ENCODE measurements around the gene RANBP17. TPM values are rescaled to one million over a fixed set of nuclear protein-coding genes. Genes with fewer than 3 reads are reported as not detected.
"Not testable (repeated sequence)": the region's sequence is repeated elsewhere in the genome, so short reads cannot be mapped to it uniquely, and the experiment has no call there.

RANBP17 gene
- total and polyA plus RNA-seq, 5 donors: 0.72 to 7.1 (median 5.7) TPM

DNA sequence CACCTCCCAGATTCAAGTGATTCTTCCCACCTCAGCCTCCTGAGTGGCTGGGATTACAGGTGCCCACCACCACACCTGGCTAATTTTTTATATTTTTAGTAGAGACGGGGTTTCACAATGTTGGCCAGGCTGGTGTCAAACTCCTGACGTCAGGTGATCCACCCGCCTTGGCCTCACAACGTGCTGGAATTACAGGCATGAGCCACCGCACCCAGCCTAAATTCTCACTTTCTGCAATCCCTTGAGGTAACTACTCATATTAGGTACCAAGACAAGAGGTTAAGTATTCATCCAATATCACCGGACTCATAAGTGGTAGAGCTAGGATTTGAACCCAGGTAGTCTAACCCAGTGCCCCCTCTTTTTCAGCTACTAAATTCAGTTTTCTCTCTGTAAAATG is 436.1 kb downstream of the RANBP17 start:
- H3K4me1 ChIP-seq (ENCODE audit: control insufficient read depth, insufficient read depth, low read length); H3K4me3 ChIP-seq (ENCODE audit: low read length); H3K9me3 ChIP-seq (ENCODE audit: control insufficient read depth, low read length); H3K27ac ChIP-seq (ENCODE audit: low read length); DNase-seq; intact Hi-C loops (cut with DNase I); ATAC-seq; H3K27me3 ChIP-seq (ENCODE audit: control insufficient read depth, insufficient read depth): not testable (repeated sequence)
- 97% methylated on average over 6 of the region's 6 CpGs for WGBS

DNA sequence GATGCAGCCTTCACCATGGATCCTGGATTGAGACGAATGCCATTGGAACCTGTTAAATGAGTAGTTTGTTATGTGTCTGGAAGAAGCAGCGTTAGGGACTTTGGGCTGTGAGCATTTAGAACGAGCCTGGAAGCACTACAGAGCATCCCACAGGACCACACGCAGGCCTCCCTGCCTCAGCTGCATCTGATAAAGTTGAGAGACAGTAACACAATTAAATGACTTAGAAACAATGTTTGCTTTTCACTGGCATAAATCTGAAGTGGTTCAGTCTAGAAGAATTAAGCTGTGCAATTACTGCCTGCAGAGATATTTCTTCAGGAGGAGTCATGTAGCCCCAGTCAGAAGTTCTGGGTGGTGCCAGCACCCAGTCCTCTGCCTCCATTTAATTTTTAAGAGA is 437.4 kb downstream of the RANBP17 start:
- 92% methylated on average over 4 of the region's 4 CpGs for WGBS
- no peak for ATAC-seq
- Histone ChIP-seq H3K4me1 (ENCODE audit: control insufficient read depth, insufficient read depth, low read length) (no peaks in the 10 kb centered on the region), H3K4me3 (ENCODE audit: low read length) (no peak overlapping the region), H3K27me3 (ENCODE audit: control insufficient read depth, insufficient read depth) (no peaks in the 10 kb centered on the region), H3K27ac (ENCODE audit: low read length) (no peak overlapping the region), H3K9me3 (ENCODE audit: control insufficient read depth, low read length) (no peaks in the 10 kb centered on the region)
- no peak for DNase-seq
- intact Hi-C loops (cut with DNase I): no loop called here

DNA sequence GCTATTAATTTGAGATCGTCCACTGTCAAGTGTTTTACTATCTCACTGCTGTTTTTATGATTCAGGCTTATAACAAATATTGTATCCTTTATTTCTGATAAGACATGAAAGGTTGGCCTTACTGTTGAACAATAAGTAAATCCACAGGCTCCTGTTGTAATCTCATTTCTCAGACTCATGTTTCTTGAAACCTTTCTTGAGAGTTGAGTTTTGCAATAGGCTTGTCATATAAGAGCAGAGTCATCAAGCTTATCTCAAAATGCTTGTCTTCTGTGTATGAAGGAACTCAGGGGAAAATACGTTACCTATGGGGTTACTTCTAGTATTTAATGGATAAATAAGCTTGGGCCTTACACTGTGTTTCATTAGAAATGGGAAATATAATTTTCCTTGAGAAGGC is 438.0 kb downstream of the RANBP17 start:
- H3K27ac ChIP-seq (ENCODE audit: low read length): no peak overlapping the region
- ATAC-seq (no peak), DNase-seq (no peak)
- no peaks in the 10 kb centered on the region for H3K27me3 ChIP-seq (ENCODE audit: control insufficient read depth, insufficient read depth)
- no peak overlapping the region for H3K4me3 ChIP-seq (ENCODE audit: low read length)
- no peaks in the 10 kb centered on the region for H3K9me3 ChIP-seq (ENCODE audit: control insufficient read depth, low read length)
- no peaks in the 10 kb centered on the region for H3K4me1 ChIP-seq (ENCODE audit: control insufficient read depth, insufficient read depth, low read length)
- intact Hi-C loops (cut with DNase I): no loop called here
- 95% methylated on average over 2 of the region's 2 CpGs for WGBS

DNA sequence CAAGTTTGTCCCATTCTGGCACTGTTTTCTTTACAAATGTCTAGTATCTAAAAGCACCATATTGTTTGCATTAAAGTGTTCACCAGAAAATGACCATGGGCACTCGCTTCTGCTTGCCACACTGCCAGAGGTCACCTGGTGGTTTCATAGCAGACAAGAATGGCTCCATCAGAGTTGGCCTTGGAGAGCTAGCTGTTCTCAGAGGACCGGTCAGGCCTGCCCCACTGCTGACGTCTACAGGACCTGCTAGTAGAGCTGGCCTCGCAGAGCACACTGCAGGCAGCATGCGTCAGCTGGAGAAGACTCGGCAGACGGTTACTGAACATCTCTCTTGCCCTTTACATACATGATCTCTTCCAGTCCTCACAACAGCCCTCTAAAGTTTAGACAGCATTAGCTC is 438.5 kb downstream of the RANBP17 start:
- Histone ChIP-seq H3K9me3 (ENCODE audit: control insufficient read depth, low read length) (no peaks in the 10 kb centered on the region), H3K27me3 (ENCODE audit: control insufficient read depth, insufficient read depth) (no peaks in the 10 kb centered on the region), H3K4me1 (ENCODE audit: control insufficient read depth, insufficient read depth, low read length) (no peaks in the 10 kb centered on the region), H3K4me3 (ENCODE audit: low read length) (no peak overlapping the region), H3K27ac (ENCODE audit: low read length) (no peak overlapping the region)
- intact Hi-C loops (cut with DNase I): no loop called here
- no peak for DNase-seq
- no peak for ATAC-seq
- WGBS: 94% methylated on average over 7 of the region's 7 CpGs

DNA sequence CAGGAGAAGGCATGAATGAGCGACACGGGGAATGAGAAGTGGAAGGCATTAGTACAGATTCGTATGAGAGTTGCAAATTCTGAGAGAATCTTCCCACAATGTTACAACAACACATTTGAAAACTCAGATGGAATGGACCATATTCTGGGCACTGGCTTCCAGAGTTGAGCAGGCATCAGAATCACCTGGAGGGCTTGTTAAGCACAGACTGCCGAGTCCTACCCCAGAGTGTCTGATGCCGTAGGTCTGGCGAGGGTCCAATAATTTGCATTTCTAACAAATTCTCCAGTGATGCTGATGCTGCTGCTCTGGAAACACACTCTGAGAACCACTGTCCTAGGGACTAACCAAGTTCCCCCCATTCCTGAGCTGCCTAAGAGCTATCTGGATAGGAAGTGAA is 444.3 kb downstream of the RANBP17 start:
- 34% methylated on average over 6 of the region's 6 CpGs for WGBS
- peaks cover under 1% of the 10 kb centered on the region for H3K4me1 ChIP-seq (ENCODE audit: control insufficient read depth, insufficient read depth, low read length)
- H3K9me3 ChIP-seq (ENCODE audit: control insufficient read depth, low read length): no peaks in the 10 kb centered on the region
- H3K27ac ChIP-seq (ENCODE audit: low read length): no peak overlapping the region
- DNase-seq (no peak), ATAC-seq (no peak)
- intact Hi-C loops (cut with DNase I): no loop called here
- no peaks in the 10 kb centered on the region for H3K27me3 ChIP-seq (ENCODE audit: control insufficient read depth, insufficient read depth)
- H3K4me3 ChIP-seq (ENCODE audit: low read length): no peak overlapping the region

DNA sequence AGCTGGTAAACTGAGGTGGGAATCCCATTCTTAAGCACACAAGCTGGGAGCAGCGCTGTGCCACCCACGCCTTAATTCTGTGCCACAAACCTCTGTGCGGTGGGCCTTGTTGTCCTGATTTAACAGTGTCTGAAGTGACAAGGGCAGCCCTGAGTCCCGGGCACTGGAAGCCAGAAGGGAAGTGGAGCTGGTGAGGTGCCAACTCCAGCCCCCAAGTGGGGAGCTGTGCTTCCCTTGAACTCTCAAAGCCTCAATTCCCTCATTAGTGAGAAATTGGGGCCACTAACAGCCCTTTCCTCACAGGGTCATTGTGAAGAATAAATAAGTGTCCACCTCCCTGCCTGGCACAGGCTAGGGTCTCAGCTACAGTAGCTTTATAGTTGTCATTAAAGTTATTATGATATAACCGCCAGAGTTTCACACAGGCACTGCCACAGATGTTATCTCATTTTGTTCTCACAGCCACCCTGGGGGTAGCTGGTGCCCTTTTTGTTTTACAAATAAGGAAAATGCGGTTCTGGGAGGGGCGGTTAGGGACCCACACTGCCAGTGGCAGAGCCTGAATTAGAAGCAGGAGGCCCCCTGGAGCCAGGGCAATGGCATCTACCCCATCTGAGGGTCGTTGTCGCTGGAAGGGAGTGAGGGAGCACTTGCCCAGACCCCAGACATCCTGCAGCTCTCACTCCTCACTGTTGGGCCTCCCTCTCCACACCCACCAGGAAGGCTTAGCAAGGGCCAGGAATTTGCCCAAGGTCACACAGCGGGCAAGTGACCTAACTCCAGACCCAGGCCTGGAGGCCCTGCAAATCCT is 445.2 kb downstream of the RANBP17 start:
- intact Hi-C loops (cut with DNase I): no loop called here
- H3K27me3 ChIP-seq (ENCODE audit: control insufficient read depth, insufficient read depth): no peaks in the 10 kb centered on the region
- H3K27ac ChIP-seq (ENCODE audit: low read length): no peak overlapping the region
- no peak overlapping the region for H3K4me3 ChIP-seq (ENCODE audit: low read length)
- DNase-seq (peak in 1 of 3 donors; percentile 18), ATAC-seq (no peak)
- WGBS: 29% methylated on average over 10 of the region's 10 CpGs
- peaks cover 1% of the 10 kb centered on the region for H3K4me1 ChIP-seq (ENCODE audit: control insufficient read depth, insufficient read depth, low read length)
- H3K9me3 ChIP-seq (ENCODE audit: control insufficient read depth, low read length): no peaks in the 10 kb centered on the region

DNA sequence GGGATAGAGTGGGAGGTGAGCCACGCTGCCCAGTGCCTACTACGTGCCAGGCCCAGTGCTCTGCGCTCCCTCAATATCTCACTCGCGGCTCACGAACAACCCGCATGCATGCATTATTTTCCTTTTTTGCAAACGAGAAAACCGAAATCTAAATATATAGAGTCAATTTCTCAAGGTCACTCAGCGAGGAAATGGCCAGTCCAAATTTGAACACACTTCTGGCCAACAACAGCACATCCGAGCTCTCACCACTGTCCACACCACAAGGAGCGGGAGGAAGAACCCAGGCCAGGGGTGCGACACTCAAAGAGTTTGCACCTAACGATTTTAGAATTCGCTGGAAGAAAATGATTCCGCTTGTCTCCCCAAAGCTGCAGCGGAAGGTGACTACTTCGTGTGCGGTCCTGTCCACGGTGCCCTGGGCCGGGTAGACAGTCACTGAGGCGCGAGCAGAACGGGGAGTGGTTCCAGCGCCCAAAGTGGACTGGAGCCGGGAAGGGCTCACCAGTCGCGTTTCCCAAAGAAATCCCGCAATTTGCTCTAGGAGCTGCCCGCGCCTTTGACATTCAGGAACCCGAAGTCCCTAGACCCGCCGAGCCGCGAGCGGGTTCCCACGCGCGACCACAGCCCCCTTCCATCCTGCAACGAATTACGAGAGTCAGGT is 446.1 kb downstream of the RANBP17 start:
- no peak for DNase-seq
- Histone ChIP-seq H3K4me3 (ENCODE audit: low read length) (no peak overlapping the region), H3K4me1 (ENCODE audit: control insufficient read depth, insufficient read depth, low read length) (peaks cover 3% of the 10 kb centered on the region), H3K27me3 (ENCODE audit: control insufficient read depth, insufficient read depth) (no peaks in the 10 kb centered on the region), H3K27ac (ENCODE audit: low read length) (no peak overlapping the region), H3K9me3 (ENCODE audit: control insufficient read depth, low read length) (no peaks in the 10 kb centered on the region)
- 20% methylated on average over 42 of the region's 42 CpGs for WGBS
- no peak for ATAC-seq
- intact Hi-C loops (cut with DNase I): no loop called here

DNA sequence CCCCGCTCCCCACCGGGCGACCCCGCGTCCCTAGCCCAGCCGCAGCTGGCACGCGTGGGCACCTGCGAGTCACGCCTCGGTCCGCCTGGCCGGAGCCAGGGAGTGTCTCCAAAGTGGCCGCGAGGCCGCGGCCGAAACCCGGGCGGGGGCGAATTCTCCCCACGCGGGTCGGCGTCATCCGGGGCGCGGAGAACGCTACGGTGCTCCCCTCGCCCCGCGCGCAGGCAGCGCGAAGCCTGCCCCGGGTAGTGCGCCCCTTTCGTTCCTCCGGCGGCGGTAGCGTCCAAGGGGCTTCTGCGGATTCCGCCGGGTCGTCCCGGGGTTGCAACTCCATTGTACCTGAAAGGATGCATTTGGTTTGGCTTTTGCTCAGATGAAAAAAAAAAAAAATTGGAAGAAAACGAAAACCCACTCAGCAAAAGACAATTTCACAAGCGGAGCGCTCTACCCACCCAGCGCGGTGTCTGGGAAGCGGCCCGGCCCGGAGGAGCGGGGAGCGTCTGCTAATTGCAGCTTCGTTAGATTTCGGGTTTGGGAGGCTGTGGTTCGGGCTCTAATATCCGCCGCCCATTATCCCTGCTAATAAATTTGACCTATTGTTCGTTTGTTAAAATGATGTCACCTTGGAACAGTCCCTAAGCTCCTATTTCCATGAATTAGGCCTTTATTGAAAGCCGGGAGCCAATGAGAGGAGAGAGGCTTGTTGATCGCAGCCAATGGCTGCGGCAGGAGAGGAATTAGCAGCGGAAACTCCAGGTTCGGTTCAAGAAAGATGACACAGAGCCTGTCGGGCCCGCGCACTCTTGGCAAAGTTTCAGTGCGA is 446.8 kb downstream of the RANBP17 start, which contains the start of gene TLX3:
TLX3 (plus strand) TSS at position 796 of the 823 bp plus-strand sequence. CDS start 118 bp downstream, outside the sequence.
- H3K9me3 ChIP-seq (ENCODE audit: control insufficient read depth, low read length): no peaks in the 10 kb centered on the region
- H3K27me3 ChIP-seq (ENCODE audit: control insufficient read depth, insufficient read depth): no peaks in the 10 kb centered on the region
- ATAC-seq (no peak), DNase-seq (no peak)
- H3K4me1 ChIP-seq (ENCODE audit: control insufficient read depth, insufficient read depth, low read length): peaks cover 3% of the 10 kb centered on the region
- no peak within 1 kb of the TSS for H3K4me3 ChIP-seq (ENCODE audit: low read length)
- intact Hi-C loops (cut with DNase I): no loop called here
- 5% methylated on average over 73 of the region's 73 CpGs for WGBS
- no peak within 1 kb of the TSS for H3K27ac ChIP-seq (ENCODE audit: low read length)

DNA sequence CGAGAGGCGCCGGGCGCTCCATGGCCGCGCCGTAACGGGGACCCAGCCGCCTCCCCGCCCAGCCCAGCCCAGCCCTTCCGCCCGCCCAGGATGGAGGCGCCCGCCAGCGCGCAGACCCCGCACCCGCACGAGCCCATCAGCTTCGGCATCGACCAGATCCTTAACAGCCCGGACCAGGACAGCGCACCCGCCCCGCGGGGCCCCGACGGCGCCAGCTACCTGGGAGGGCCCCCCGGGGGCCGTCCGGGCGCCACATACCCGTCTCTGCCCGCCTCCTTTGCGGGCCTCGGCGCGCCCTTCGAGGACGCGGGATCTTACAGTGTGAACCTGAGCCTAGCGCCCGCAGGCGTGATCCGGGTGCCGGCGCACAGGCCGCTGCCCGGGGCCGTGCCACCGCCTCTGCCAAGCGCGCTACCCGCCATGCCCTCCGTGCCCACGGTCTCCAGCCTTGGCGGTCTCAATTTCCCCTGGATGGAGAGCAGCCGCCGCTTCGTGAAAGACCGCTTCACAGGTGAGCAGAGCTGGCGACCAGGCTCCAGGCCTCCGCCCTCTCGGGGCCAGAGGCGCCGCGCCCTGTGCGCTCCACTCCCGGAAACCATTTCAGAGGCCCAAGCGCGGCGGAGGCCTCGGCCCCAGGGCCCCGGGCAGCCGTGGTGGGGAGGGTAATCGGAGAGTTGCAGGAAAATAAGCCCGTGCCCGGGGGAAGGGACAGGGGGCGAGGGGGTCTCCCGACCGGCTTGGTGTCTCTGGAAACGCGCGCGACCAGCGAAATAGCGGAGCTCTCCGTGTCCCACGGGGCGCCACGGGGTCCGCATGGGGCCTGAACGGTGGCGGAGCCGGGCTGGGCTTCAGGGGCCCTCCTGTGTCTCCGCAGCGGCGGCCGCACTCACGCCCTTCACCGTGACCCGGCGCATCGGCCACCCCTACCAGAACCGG is 447.7 kb downstream of the RANBP17 start:
- ATAC-seq (no peak), DNase-seq (peak in 1 of 3 donors; percentile 42)
- Histone ChIP-seq H3K27me3 (ENCODE audit: control insufficient read depth, insufficient read depth) (no peaks in the 10 kb centered on the region), H3K9me3 (ENCODE audit: control insufficient read depth, low read length) (no peaks in the 10 kb centered on the region), H3K4me1 (ENCODE audit: control insufficient read depth, insufficient read depth, low read length) (peaks cover 3% of the 10 kb centered on the region), H3K27ac (ENCODE audit: low read length) (no peak overlapping the region), H3K4me3 (ENCODE audit: low read length) (no peak overlapping the region)
- intact Hi-C loops (cut with DNase I): no loop called here
- 4% methylated on average over 106 of the region's 106 CpGs for WGBS

DNA sequence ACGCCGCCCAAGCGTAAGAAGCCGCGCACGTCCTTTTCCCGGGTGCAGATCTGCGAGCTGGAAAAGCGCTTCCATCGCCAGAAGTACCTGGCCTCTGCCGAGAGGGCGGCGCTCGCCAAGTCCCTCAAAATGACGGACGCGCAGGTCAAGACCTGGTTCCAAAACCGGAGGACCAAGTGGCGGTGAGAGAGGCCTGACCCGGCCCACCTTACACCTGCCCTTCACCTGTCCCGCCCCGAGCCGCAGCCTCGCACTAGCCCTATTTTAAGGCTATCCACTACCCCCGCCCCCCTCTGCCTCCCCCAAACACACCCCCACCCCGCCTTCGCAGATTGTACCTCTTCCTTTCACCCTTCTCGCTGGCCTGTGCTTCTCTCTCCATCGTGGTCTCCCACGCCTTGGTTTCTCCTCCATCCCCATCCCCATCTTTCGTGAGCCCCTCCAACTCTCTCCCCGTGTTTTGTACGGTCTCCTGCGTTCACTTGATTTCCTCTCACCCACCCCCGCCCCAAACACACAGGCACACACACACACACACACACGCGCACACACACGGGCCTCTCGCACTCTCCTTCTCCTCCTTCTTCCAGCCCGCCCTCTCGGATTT is 448.5 kb downstream of the RANBP17 start:
- Histone ChIP-seq H3K9me3 (ENCODE audit: control insufficient read depth, low read length) (no peaks in the 10 kb centered on the region), H3K27ac (ENCODE audit: low read length) (no peak overlapping the region), H3K4me3 (ENCODE audit: low read length) (no peak overlapping the region), H3K27me3 (ENCODE audit: control insufficient read depth, insufficient read depth) (no peaks in the 10 kb centered on the region), H3K4me1 (ENCODE audit: control insufficient read depth, insufficient read depth, low read length) (peaks cover 3% of the 10 kb centered on the region)
- 7% methylated on average over 41 of the region's 41 CpGs for WGBS
- ATAC-seq: no peak
- DNase-seq: no peak
- intact Hi-C loops (cut with DNase I): no loop called here
